ENCODE results near the gene IPPK.

IPPK gene

GRCh38 chr9:92658611-92659010 lies 11.3 kb downstream of the IPPK start:
- H3K27me3 Mint-ChIP-seq: no peaks in the 10 kb centered on the region
- H3K36me3 Mint-ChIP-seq (ENCODE audit: insufficient read depth): peaks cover 19% of the 10 kb centered on the region
- no peak overlapping the region for H3K27ac Mint-ChIP-seq
- H3K9me3 Mint-ChIP-seq: no peaks in the 10 kb centered on the region
- H3K4me3 Mint-ChIP-seq: no peak overlapping the region
- H3K4me1 Mint-ChIP-seq (ENCODE audit: low read depth in 2 of 2): peaks cover 9 to 15% of the 10 kb centered on the region in 2 donors
- ATAC-seq (replicated peaks): no peak
- DNase-seq: no peak

GRCh38 chr9:92658176-92658575 lies 11.8 kb downstream of the IPPK start:
- Mint-ChIP-seq H3K36me3 (ENCODE audit: insufficient read depth) (peaks cover 19% of the 10 kb centered on the region), H3K4me1 (ENCODE audit: low read depth in 2 of 2) (peaks cover 8 to 12% of the 10 kb centered on the region in 2 donors), H3K27ac (no peak overlapping the region), H3K27me3 (no peaks in the 10 kb centered on the region), H3K4me3 (no peak overlapping the region), H3K9me3 (no peaks in the 10 kb centered on the region)
- no peak for ATAC-seq (replicated peaks)
- DNase-seq: no peak

- DNase-seq: no peak
- no peak for ATAC-seq (replicated peaks)
- Mint-ChIP-seq H3K4me1 (ENCODE audit: low read depth in 2 of 2) (peaks cover 7 to 9% of the 10 kb centered on the region in 2 donors), H3K27me3 (no peaks in the 10 kb centered on the region), H3K36me3 (ENCODE audit: insufficient read depth) (peaks cover 19% of the 10 kb centered on the region), H3K27ac (peak overlapping the region in 1 of 2 donors; percentile 8), H3K4me3 (no peak overlapping the region), H3K9me3 (no peaks in the 10 kb centered on the region)
Measured at GRCh38 chr9:92657296-92658094, 12.4 kb downstream of the IPPK start.

DNA sequence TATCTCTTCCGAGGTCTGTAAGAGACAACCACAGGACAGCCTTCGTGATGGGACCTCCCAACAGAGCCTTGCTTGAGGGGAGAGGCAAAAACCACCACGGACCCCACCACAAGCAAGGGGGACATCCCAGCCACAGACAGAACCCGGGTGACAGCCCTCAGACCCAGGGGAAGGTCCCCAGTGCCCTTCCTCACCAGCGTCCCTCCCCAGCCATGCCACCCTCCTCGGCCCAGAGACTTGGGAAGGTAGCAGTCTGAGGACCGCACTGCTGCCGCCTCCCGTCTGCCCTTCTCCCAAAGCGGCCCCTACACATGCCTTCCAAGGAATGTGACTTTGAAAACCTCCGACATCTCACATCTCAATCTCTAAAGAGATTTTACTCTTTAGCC lies 13.4 kb downstream of the IPPK start:
- Mint-ChIP-seq H3K4me1 (ENCODE audit: low read depth in 2 of 2) (peaks cover 3 to 4% of the 10 kb centered on the region in 2 donors), H3K36me3 (ENCODE audit: insufficient read depth) (peaks cover 28% of the 10 kb centered on the region)

DNA sequence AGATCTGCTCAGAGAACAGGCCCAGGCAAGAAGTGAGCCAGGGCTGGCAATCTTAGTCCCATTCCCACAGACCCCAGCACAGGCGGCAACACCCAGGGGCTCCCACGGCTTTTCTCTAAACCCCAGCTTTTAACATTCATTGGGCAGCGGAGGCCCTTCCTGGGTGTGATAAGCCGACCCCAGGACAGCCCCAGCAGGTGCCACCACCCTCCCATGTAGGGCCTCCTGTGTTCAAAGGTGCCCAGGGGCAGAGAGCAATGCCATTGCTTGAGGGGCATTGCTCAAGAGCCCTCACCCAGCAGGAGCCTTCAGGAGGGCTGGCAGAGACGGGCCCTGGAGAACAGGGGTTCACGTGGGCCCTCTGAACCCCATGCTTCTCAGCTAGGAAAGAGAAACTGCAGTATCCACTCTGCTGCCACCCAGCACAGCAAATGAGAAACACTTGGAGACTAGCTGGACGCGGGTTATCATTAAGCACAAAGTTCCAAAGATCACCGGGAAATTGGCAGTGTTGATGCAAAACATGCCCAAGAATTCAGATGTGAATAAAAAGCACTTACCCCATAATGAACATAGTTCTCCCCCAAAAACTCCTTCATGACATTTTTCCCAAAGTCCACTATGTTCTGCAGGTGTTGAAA lies 13.9 kb downstream of the IPPK start:
- H3K27me3 Mint-ChIP-seq: no peaks in the 10 kb centered on the region
- H3K27ac Mint-ChIP-seq: no peak overlapping the region
- no peak overlapping the region for H3K4me3 Mint-ChIP-seq
- no peak for DNase-seq
- H3K4me1 Mint-ChIP-seq (ENCODE audit: low read depth in 2 of 2): peaks cover 2 to 4% of the 10 kb centered on the region in 2 donors
- peaks cover 30% of the 10 kb centered on the region for H3K36me3 Mint-ChIP-seq (ENCODE audit: insufficient read depth)
- H3K9me3 Mint-ChIP-seq: no peaks in the 10 kb centered on the region
- no peak for ATAC-seq (replicated peaks)

More for the DNA sequence above, 13.4 kb downstream of the IPPK start:
- no peak for ATAC-seq (replicated peaks)
- H3K4me3 Mint-ChIP-seq: no peak overlapping the region
- no peak overlapping the region for H3K27ac Mint-ChIP-seq
- no peaks in the 10 kb centered on the region for H3K27me3 Mint-ChIP-seq
- no peak for DNase-seq
- no peaks in the 10 kb centered on the region for H3K9me3 Mint-ChIP-seq

DNA sequence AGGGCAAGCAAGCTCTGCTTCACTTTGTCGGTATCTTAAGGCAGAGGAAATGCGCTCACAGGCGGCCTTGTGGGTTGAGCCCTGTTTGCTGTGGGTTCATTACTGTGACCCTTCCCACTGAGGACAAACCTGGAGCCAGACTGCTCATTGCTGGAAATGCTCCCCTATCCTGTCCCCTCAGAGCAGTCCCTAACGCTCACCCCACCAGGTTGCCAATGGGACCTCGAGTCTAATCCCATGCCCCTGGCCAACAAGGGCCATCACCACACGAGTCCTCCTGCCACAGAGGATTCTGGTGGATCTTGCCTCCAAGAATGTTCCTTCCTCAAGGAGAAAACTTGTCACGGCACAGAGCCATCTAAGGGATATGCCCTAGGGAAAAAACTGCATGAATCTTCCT lies 14.6 kb downstream of the IPPK start:
- peak overlapping the region in 1 of 2 donors; percentile 49 for H3K27ac Mint-ChIP-seq

DNA sequence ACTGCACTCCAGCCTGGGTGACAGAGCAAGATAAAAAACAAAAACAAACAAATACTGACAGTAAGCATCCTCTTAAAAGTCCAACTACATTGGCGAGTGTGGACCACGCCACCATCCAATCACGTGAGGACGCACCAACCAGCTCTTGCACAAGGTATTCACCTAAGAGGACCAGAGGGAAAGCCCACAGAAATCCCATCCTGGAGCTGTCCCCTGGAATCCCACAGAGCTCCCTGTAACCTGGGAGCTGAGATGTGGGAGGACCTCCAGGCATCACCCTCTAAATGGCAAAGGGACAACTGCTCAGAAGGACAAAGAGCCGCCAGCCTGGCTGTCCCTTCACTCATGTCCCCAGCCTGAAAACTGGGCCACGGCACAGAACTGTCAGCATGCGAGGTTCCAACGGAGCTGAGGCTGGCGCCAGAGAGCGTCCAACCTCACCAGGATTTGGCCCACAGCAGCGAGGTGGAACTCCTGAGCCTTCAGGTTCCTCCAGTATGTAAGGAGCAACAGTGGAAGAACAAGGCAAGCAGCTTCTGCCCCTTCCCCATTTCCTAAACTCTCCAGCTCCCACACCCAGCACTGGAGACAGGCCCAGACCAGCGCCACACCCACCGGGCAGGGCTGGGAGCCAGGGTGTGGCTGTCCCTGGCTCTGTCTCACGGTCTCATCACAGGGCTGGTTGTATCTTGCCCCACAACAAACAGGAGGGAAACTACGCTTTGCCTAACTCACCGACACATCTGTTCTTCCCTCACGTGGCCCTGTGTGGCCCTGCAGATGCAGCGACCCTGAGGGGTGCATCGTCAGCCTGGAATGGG lies 15.2 kb downstream of the IPPK start:
- no peak for ATAC-seq (replicated peaks)
- H3K9me3 Mint-ChIP-seq: no peaks in the 10 kb centered on the region
- no peak overlapping the region for H3K4me3 Mint-ChIP-seq
- peak overlapping the region in 1 of 2 donors; percentile 49 for H3K27ac Mint-ChIP-seq
- peaks cover 36% of the 10 kb centered on the region for H3K36me3 Mint-ChIP-seq (ENCODE audit: insufficient read depth)
- no peak for DNase-seq
- H3K4me1 Mint-ChIP-seq (ENCODE audit: low read depth in 2 of 2): no peaks in the 10 kb centered on the region
- H3K27me3 Mint-ChIP-seq: no peaks in the 10 kb centered on the region

More for the DNA sequence above, 14.6 kb downstream of the IPPK start:
- no peaks in the 10 kb centered on the region for H3K9me3 Mint-ChIP-seq
- DNase-seq: no peak
- no peak overlapping the region for H3K4me3 Mint-ChIP-seq
- ATAC-seq (replicated peaks): no peak
- no peaks in the 10 kb centered on the region for H3K27me3 Mint-ChIP-seq
- H3K36me3 Mint-ChIP-seq (ENCODE audit: insufficient read depth): peaks cover 35% of the 10 kb centered on the region
- H3K4me1 Mint-ChIP-seq (ENCODE audit: low read depth in 2 of 2): peaks cover 2 to 4% of the 10 kb centered on the region in 2 donors

- no peaks in the 10 kb centered on the region for H3K4me1 Mint-ChIP-seq (ENCODE audit: low read depth in 2 of 2)
- ATAC-seq (replicated peaks) (no peak), DNase-seq (no peak)
- peaks cover 42% of the 10 kb centered on the region for H3K36me3 Mint-ChIP-seq (ENCODE audit: insufficient read depth)
- H3K27ac Mint-ChIP-seq: no peak overlapping the region
- no peaks in the 10 kb centered on the region for H3K27me3 Mint-ChIP-seq
- no peaks in the 10 kb centered on the region for H3K9me3 Mint-ChIP-seq
- H3K4me3 Mint-ChIP-seq: no peak overlapping the region
Measured at GRCh38 chr9:92652461-92652860, 17.5 kb downstream of the IPPK start.

- Mint-ChIP-seq H3K9me3 (no peaks in the 10 kb centered on the region), H3K4me3 (no peak overlapping the region), H3K27me3 (no peaks in the 10 kb centered on the region), H3K4me1 (ENCODE audit: low read depth in 2 of 2) (no peaks in the 10 kb centered on the region), H3K27ac (no peak overlapping the region), H3K36me3 (ENCODE audit: insufficient read depth) (peaks cover 52% of the 10 kb centered on the region)
- DNase-seq (no peak), ATAC-seq (replicated peaks) (no peak)
Measured at GRCh38 chr9:92650839-92651621, 18.9 kb downstream of the IPPK start.

- Mint-ChIP-seq H3K36me3 (ENCODE audit: insufficient read depth) (peaks cover 54% of the 10 kb centered on the region), H3K9me3 (no peaks in the 10 kb centered on the region), H3K4me1 (ENCODE audit: low read depth in 2 of 2) (no peaks in the 10 kb centered on the region), H3K27me3 (no peaks in the 10 kb centered on the region), H3K27ac (peak overlapping the region in 1 of 2 donors; percentile 38), H3K4me3 (no peak overlapping the region)
- no peak for DNase-seq
- no peak for ATAC-seq (replicated peaks)
Measured at GRCh38 chr9:92650296-92650695, 19.6 kb downstream of the IPPK start.

GRCh38 chr9:92649007-92649406 lies 20.9 kb downstream of the IPPK start:
- Mint-ChIP-seq H3K4me3 (no peak overlapping the region), H3K27me3 (no peaks in the 10 kb centered on the region), H3K36me3 (ENCODE audit: insufficient read depth) (peaks cover 58% of the 10 kb centered on the region), H3K4me1 (ENCODE audit: low read depth in 2 of 2) (peaks cover 0 to 7% of the 10 kb centered on the region in 2 donors), H3K9me3 (no peaks in the 10 kb centered on the region), H3K27ac (peak overlapping the region in 1 of 2 donors; percentile 38)
- ATAC-seq (replicated peaks) (no peak), DNase-seq (no peak)

DNA sequence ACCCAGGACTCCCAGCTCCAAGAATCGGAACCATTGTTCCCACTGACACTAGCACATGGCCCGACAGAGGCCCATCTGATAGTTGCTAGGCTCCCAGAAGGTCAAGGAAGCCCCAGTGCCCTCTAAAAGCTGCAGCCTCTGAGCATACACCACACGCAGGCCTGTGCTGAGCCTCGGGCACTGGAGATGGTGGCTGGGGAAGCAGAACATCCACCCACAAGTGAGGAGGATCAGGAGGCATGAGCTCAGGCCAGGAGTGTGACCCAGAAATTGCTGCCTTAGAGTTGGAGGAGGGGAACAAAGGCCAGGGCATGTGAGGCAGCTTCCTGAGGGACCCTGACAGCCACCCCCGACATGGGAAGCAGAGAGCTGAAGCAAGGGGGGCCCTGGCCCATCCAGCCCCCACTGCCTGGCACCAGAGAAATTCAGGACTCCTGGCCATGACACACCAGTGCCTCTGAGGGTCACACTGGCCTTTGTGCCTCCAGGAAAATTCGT lies 21.4 kb downstream of the IPPK start:
- Mint-ChIP-seq H3K27ac (no peak overlapping the region), H3K9me3 (no peaks in the 10 kb centered on the region), H3K4me1 (ENCODE audit: low read depth in 2 of 2) (peaks cover 0 to 7% of the 10 kb centered on the region in 2 donors), H3K4me3 (no peak overlapping the region), H3K27me3 (no peaks in the 10 kb centered on the region), H3K36me3 (ENCODE audit: insufficient read depth) (peaks cover 59% of the 10 kb centered on the region)
- DNase-seq (no peak), ATAC-seq (replicated peaks) (no peak)

Measured in effector memory CD8-positive, alpha-beta T cell (primary cell).